Thymus (tissue), 11 donors: ENCODE results near the gene IGSF21. TPM values are rescaled to one million over a fixed set of nuclear protein-coding genes. Genes with fewer than 3 reads are reported as not detected.

Source experiments
- DNase-seq, 9 donors: peaks; one replicate each; pipeline ENCODE4 v3.0.0-alpha.2; 2013; ENCODE audit warnings: low spot score in 9 of 9, low read depth in 6 of 9, missing footprints in 1 of 9
- H3K27ac ChIP-seq, 2 donors: one replicate each; pipeline ENCODE4 v1.5.1; 2013; ENCODE audit warnings: control low read depth in 1 of 2, low read depth in 1 of 2, low read length in 1 of 2, mild to moderate bottlenecking in 1 of 2, moderate library complexity in 1 of 2
- H3K27me3 ChIP-seq, 2 donors: one replicate each; pipeline ENCODE4 v1.5.1; 2013; ENCODE audit warnings: low read length in 1 of 2; ENCODE audit not compliant: control insufficient read depth in 2 of 2, insufficient read depth in 1 of 2
- H3K36me3 ChIP-seq, 2 donors: one replicate each; pipeline ENCODE4 v1.5.1; 2013; ENCODE audit warnings: low read length in 1 of 2, mild to moderate bottlenecking in 1 of 2, moderate library complexity in 1 of 2; ENCODE audit not compliant: control insufficient read depth in 2 of 2, insufficient read depth in 2 of 2
- H3K4me1 ChIP-seq, 2 donors: one replicate each; pipeline ENCODE4 v1.5.1; 2013; ENCODE audit warnings: low read length in 2 of 2; ENCODE audit not compliant: control insufficient read depth in 2 of 2, insufficient read depth in 2 of 2
- H3K4me3 ChIP-seq, 2 donors: one replicate each; pipeline ENCODE4 v1.5.1; 2013; ENCODE audit warnings: low read length in 2 of 2, control low read depth in 1 of 2, mild to moderate bottlenecking in 1 of 2
- H3K9me3 ChIP-seq, 2 donors: one replicate each; pipeline ENCODE4 v1.5.1; 2013; ENCODE audit warnings: low read length in 1 of 2, mild to moderate bottlenecking in 1 of 2; ENCODE audit not compliant: control insufficient read depth in 2 of 2, insufficient read depth in 1 of 2
- WGBS: extraction: QIAGEN DNeasy Blood & Tissue Kit; methylation state at CpG from one replicate; pipeline ENCODE4 v1.1.7; 2013; 5-methylcytosine and 5-hydroxymethylcytosine counted together
- polyA plus RNA-seq: library from polyadenylated mRNA; stranded (reverse); fragments of 200-250 nt; gene quantifications from one replicate; pipeline ENCODE4 v1.2.3, GENCODE V29; 2013
- total RNA-seq: library from RNA; stranded (reverse); fragments of 120-200 nt; gene quantifications from one replicate; pipeline ENCODE4 v1.2.4, GENCODE V29; 2013
- donor health status: healthy.

Gene IGSF21
- total and polyA plus RNA-seq, 2 donors = 0.85 to 2.1 TPM

GRCh38 chr1:18278946-18279345 lies 171.3 kb downstream of the IGSF21 start:
- Histone ChIP-seq H3K9me3 (no peaks in the 10 kb centered on the region), H3K4me3 (no peak overlapping the region), H3K27ac (no peak overlapping the region), H3K36me3 (no peaks in the 10 kb centered on the region), H3K27me3 (peaks cover 0 to 6% of the 10 kb centered on the region in 2 donors), H3K4me1 (no peaks in the 10 kb centered on the region)
- no peak for DNase-seq
- WGBS = 25% methylated on average over 5 of the region's 5 CpGs

- H3K27me3 ChIP-seq = peaks cover 0 to 6% of the 10 kb centered on the region in 2 donors
- no peak for DNase-seq
Measured at GRCh38 chr1:18279351-18280074, 171.9 kb downstream of the IGSF21 start.

GRCh38 chr1:18280956-18281355 lies 173.4 kb downstream of the IGSF21 start:
- WGBS = 83% methylated on average over 5 of the region's 5 CpGs
- Histone ChIP-seq H3K36me3 (no peaks in the 10 kb centered on the region), H3K27ac (no peak overlapping the region), H3K27me3 (peaks cover 0 to 6% of the 10 kb centered on the region in 2 donors), H3K4me3 (no peak overlapping the region), H3K4me1 (no peaks in the 10 kb centered on the region), H3K9me3 (no peaks in the 10 kb centered on the region)
- no peak for DNase-seq

More at GRCh38 chr1:18279351-18280074, 171.9 kb downstream of the IGSF21 start:
- no peaks in the 10 kb centered on the region for H3K9me3 ChIP-seq
- no peaks in the 10 kb centered on the region for H3K36me3 ChIP-seq
- no peaks in the 10 kb centered on the region for H3K4me1 ChIP-seq
- no peak overlapping the region for H3K27ac ChIP-seq
- WGBS = 91% methylated on average over 15 of the region's 15 CpGs
- no peak overlapping the region for H3K4me3 ChIP-seq

- no peaks in the 10 kb centered on the region for H3K4me1 ChIP-seq
- DNase-seq = no peak
- H3K27me3 ChIP-seq = peaks cover 0 to 6% of the 10 kb centered on the region in 2 donors
- H3K4me3 ChIP-seq = no peak overlapping the region
- H3K27ac ChIP-seq = no peak overlapping the region
- 52% methylated on average over 13 of the region's 13 CpGs for WGBS
- H3K36me3 ChIP-seq = no peaks in the 10 kb centered on the region
- no peaks in the 10 kb centered on the region for H3K9me3 ChIP-seq
Measured at GRCh38 chr1:18282851-18283600, 175.4 kb downstream of the IGSF21 start.

- Histone ChIP-seq H3K9me3 (no peaks in the 10 kb centered on the region), H3K27ac (no peak overlapping the region), H3K4me1 (no peaks in the 10 kb centered on the region), H3K4me3 (no peak overlapping the region), H3K27me3 (peaks cover 0 to 6% of the 10 kb centered on the region in 2 donors), H3K36me3 (no peaks in the 10 kb centered on the region)
- WGBS = 62% methylated on average over 13 of the region's 13 CpGs
- no peak for DNase-seq
Measured at GRCh38 chr1:18283601-18284385, 176.2 kb downstream of the IGSF21 start.

- Histone ChIP-seq H3K9me3 (no peaks in the 10 kb centered on the region), H3K4me1 (no peaks in the 10 kb centered on the region), H3K27ac (no peak overlapping the region), H3K27me3 (peaks cover 0 to 6% of the 10 kb centered on the region in 2 donors), H3K4me3 (no peak overlapping the region), H3K36me3 (no peaks in the 10 kb centered on the region)
- no peak for DNase-seq
- WGBS = 72% methylated on average over 11 of the region's 11 CpGs
Measured at GRCh38 chr1:18284805-18285537, 177.4 kb downstream of the IGSF21 start.

GRCh38 chr1:18285538-18285924 lies 177.9 kb downstream of the IGSF21 start:
- Histone ChIP-seq H3K4me3 (no peak overlapping the region), H3K9me3 (no peaks in the 10 kb centered on the region), H3K36me3 (no peaks in the 10 kb centered on the region), H3K27ac (no peak overlapping the region), H3K27me3 (peaks cover 0 to 6% of the 10 kb centered on the region in 2 donors), H3K4me1 (no peaks in the 10 kb centered on the region)
- WGBS = 94% methylated on average over 7 of the region's 7 CpGs
- DNase-seq = no peak

- DNase-seq = no peak
- 58% methylated on average over 7 of the region's 7 CpGs for WGBS
- Histone ChIP-seq H3K9me3 (no peaks in the 10 kb centered on the region), H3K27ac (no peak overlapping the region), H3K36me3 (no peaks in the 10 kb centered on the region), H3K4me3 (no peak overlapping the region), H3K27me3 (peaks cover 0 to 5% of the 10 kb centered on the region in 2 donors), H3K4me1 (no peaks in the 10 kb centered on the region)
Measured at GRCh38 chr1:18288722-18289121, 181.1 kb downstream of the IGSF21 start.
